PC-9 (cell line): ENCODE results near the gene KIAA1217. TPM values are rescaled to one million over a fixed set of nuclear protein-coding genes. Genes with fewer than 3 reads are reported as not detected.

ENCODE experiments used
- BruUV-seq: library from RNA; stranded (reverse); fragments of 400-500 nt; replicated peaks from 2 replicates; lab custom pipeline; 2021; lab: Mats Ljungman, UMichigan
- CTCF ChIA-PET: fragments of 300-600 bp; sonication (Branson Sonifier 250); formaldehyde crosslinking; loops from one replicate; lab custom pipeline; 2022; ENCODE audit warnings: antibody characterized with exemption; lab: Charles Lee
- POLR2A ChIA-PET: fragments of 300-600 bp; sonication (Branson Sonifier 250); formaldehyde crosslinking; loops from one replicate; lab custom pipeline; 2022; ENCODE audit warnings: antibody characterized with exemption; ENCODE audit not compliant: unreplicated experiment; lab: Charles Lee
- DNase-seq, 2 experiments: peaks; one replicate each; pipeline versions ENCODE4 v3.0.0 to v3.0.0-alpha.2; 2015 to 2022; ENCODE audit warnings: mixed read lengths in 1 of 2
- H2AFZ ChIP-seq: fragments of 200-600 bp; sonication (generic); 2 replicates; pipeline ENCODE4 v1.8.1; 2017; ENCODE audit warnings: antibody characterized with exemption
- H3F3A ChIP-seq: fragments of 200-600 bp; sonication (generic); 2 replicates; pipeline ENCODE4 v1.8.1; 2017; ENCODE audit warnings: antibody characterized with exemption, mild to moderate bottlenecking, low read depth; ENCODE audit not compliant: insufficient read depth
- H3K27ac ChIP-seq: fragments of 200-600 bp; sonication (generic); 2 replicates; pipeline ENCODE4 v1.6.1; 2016; ENCODE audit warnings: mixed run types
- H3K27me3 ChIP-seq: fragments of 200-600 bp; sonication (generic); 2 replicates; pipeline ENCODE4 v1.6.1; 2016; ENCODE audit warnings: low read depth, mixed run types; ENCODE audit not compliant: insufficient read depth
- H3K36me3 ChIP-seq: fragments of 200-600 bp; sonication (generic); 2 replicates; pipeline ENCODE4 v1.6.1; 2016; ENCODE audit warnings: low read depth, mixed run types
- H3K4me1 ChIP-seq: fragments of 200-600 bp; sonication (generic); replicated peaks from 2 replicates; pipeline ENCODE4 v1.6.1; 2016; ENCODE audit warnings: mixed run types; ENCODE audit not compliant: insufficient read depth
- H3K4me2 ChIP-seq: fragments of 200-600 bp; sonication (generic); 2 replicates; pipeline ENCODE4 v1.6.1; 2017; ENCODE audit warnings: mixed run types
- H3K4me3 ChIP-seq: fragments of 200-600 bp; sonication (generic); 2 replicates; pipeline ENCODE4 v1.6.1; 2016; ENCODE audit warnings: mixed run types
- H3K79me2 ChIP-seq: fragments of 200-600 bp; sonication (generic); 2 replicates; pipeline ENCODE4 v1.6.1; 2017; ENCODE audit warnings: low read depth, mixed run types
- H3K9me2 ChIP-seq: fragments of 200-600 bp; sonication (generic); 2 replicates; pipeline ENCODE4 v1.8.1; 2017; ENCODE audit warnings: mild to moderate bottlenecking; ENCODE audit not compliant: insufficient read depth
- H3K9me3 ChIP-seq: fragments of 200-600 bp; sonication (generic); 2 replicates; pipeline ENCODE4 v1.8.1; 2016; ENCODE audit warnings: low read depth; ENCODE audit not compliant: insufficient read depth
- H4K20me1 ChIP-seq: fragments of 200-600 bp; sonication (generic); 2 replicates; pipeline ENCODE4 v1.8.1; 2017; ENCODE audit not compliant: insufficient read depth
- CTCF ChIP-seq: fragments of 200-600 bp; sonication (generic); conservative IDR thresholded peaks from 2 replicates; pipeline ENCODE4 v1.6.1; 2017; ENCODE audit warnings: mixed run types, antibody characterized with exemption, mild to moderate bottlenecking, moderate library complexity
- EZH2 ChIP-seq: fragments of 200-600 bp; sonication (generic); IDR thresholded peaks from 2 replicates; pipeline ENCODE4 v1.8.0; 2017; ENCODE audit warnings: antibody characterized with exemption, low read depth
- intact Hi-C: fragments of 100-400 bp; cut with micrococcal nuclease; formaldehyde crosslinking; loops from one replicate; pipeline ENCODE4 v1.10.0; 2022; ENCODE audit not compliant: unreplicated experiment
- total RNA-seq: library from RNA; stranded (reverse); gene quantifications from 2 replicates; pipeline ENCODE4 v1.2.3, GENCODE V29; 2021

KIAA1217 gene
- total RNA-seq, 1 experiment from 2014 or later, result 41.1 TPM

- H2AFZ ChIP-seq, result no peak overlapping the region
- H3K36me3 ChIP-seq, result no peaks in the 10 kb centered on the region
- ChIA-PET POLR2A (no interaction called here), CTCF (interaction anchor here (0.6 kb wide), 1 partner anchor 156 kb away, joined by 5 read pairs; no protein-coding TSS in a partner anchor)
- H3K79me2 ChIP-seq, result no peaks in the 10 kb centered on the region
- no peak for DNase-seq
- no peaks in the 10 kb centered on the region for H3K27me3 ChIP-seq
- no peak overlapping the region for H3K4me2 ChIP-seq
- BruUV-seq, result no TSS peak
- no peaks in the 10 kb centered on the region for H3F3A ChIP-seq
- H3K4me3 ChIP-seq, result no peak overlapping the region
- no peaks in the 10 kb centered on the region for H3K9me2 ChIP-seq
- H4K20me1 ChIP-seq, result no peaks in the 10 kb centered on the region
- no peaks in the 10 kb centered on the region for H3K9me3 ChIP-seq
- no peak overlapping the region for H3K27ac ChIP-seq
- intact Hi-C loops, result no loop called here
- H3K4me1 ChIP-seq, result no peaks in the 10 kb centered on the region
- TF ChIP-seq EZH2 (no peak), CTCF (no peak)
Measured at GRCh38 chr10:24163485-24163884, 45.5 kb upstream of the KIAA1217 start.

GRCh38 chr10:24168258-24169170 is 40.4 kb upstream of the KIAA1217 start:
- Histone ChIP-seq H3K9me3 (no peaks in the 10 kb centered on the region), H3K27me3 (no peaks in the 10 kb centered on the region), H2AFZ (no peak overlapping the region), H3K27ac (no peak overlapping the region), H3K79me2 (no peaks in the 10 kb centered on the region), H3F3A (no peaks in the 10 kb centered on the region), H3K9me2 (no peaks in the 10 kb centered on the region), H3K36me3 (no peaks in the 10 kb centered on the region), H3K4me3 (no peak overlapping the region), H3K4me1 (no peaks in the 10 kb centered on the region), H3K4me2 (no peak overlapping the region), H4K20me1 (no peaks in the 10 kb centered on the region)
- no peak for TF ChIP-seq EZH2
- ChIA-PET POLR2A (no interaction called here), CTCF (no interaction called here)
- intact Hi-C loops, result no loop called here
- no peak for DNase-seq
- BruUV-seq, result no TSS peak

GRCh38 chr10:24170199-24170598 is 38.7 kb upstream of the KIAA1217 start:
- ChIA-PET POLR2A (no interaction called here), CTCF (interaction anchor here (0.6 kb wide), 1 partner anchor 151 kb away, joined by 3 read pairs; no protein-coding TSS in a partner anchor)
- no peak for DNase-seq
- Histone ChIP-seq H3K4me3 (no peak overlapping the region), H3K79me2 (no peaks in the 10 kb centered on the region), H2AFZ (no peak overlapping the region), H3K9me2 (no peaks in the 10 kb centered on the region), H3K27ac (no peak overlapping the region), H3K27me3 (no peaks in the 10 kb centered on the region), H3K4me1 (no peaks in the 10 kb centered on the region), H3K4me2 (no peak overlapping the region), H3K36me3 (no peaks in the 10 kb centered on the region), H3K9me3 (no peaks in the 10 kb centered on the region), H3F3A (no peaks in the 10 kb centered on the region), H4K20me1 (no peaks in the 10 kb centered on the region)
- no peak for TF ChIP-seq CTCF
- no peak for TF ChIP-seq EZH2
- intact Hi-C loops, result no loop called here
- BruUV-seq, result no TSS peak
